ENCODE measurements around the gene SPEF2.
"Not testable (repeated sequence)": the region's sequence is repeated elsewhere in the genome, so short reads cannot be mapped to it uniquely, and the experiment has no call there.

The SPEF2 gene

GRCh38 chr5:35850967-35851680, 233.5 kb downstream of the SPEF2 start:
- in situ Hi-C loops (cut with MboI; ENCODE audit: low sequenced_read_pairs) = no loop called here

GRCh38 chr5:35852084-35852734, 234.5 kb downstream of the SPEF2 start:
- in situ Hi-C loops (cut with MboI; ENCODE audit: low sequenced_read_pairs) = no loop called here

- in situ Hi-C loops (cut with MboI; ENCODE audit: low sequenced_read_pairs) = no loop called here
These were observed 235.1 kb downstream of the SPEF2 start for GRCh38 chr5:35852773-35853172.

GRCh38 chr5:35853631-35854030, 236.0 kb downstream of the SPEF2 start:
- in situ Hi-C loops (cut with MboI; ENCODE audit: low sequenced_read_pairs) = no loop called here

- in situ Hi-C loops (cut with MboI; ENCODE audit: low sequenced_read_pairs) = no loop called here
These were observed 236.6 kb downstream of the SPEF2 start for GRCh38 chr5:35854248-35854647.

- in situ Hi-C loops (cut with MboI; ENCODE audit: low sequenced_read_pairs) = no loop called here
These were observed 237.5 kb downstream of the SPEF2 start for GRCh38 chr5:35855187-35855586.

GRCh38 chr5:35856186-35856764, 238.6 kb downstream of the SPEF2 start:
- in situ Hi-C loops (cut with MboI; ENCODE audit: low sequenced_read_pairs) = not testable (repeated sequence)

- in situ Hi-C loops (cut with MboI; ENCODE audit: low sequenced_read_pairs) = no loop called here
These were observed 239.2 kb downstream of the SPEF2 start, which contains the start of gene IL7R for GRCh38 chr5:35856765-35857351. Gene IL7R, plus strand, starts transcription at chr5:35856891. Its CDS starts 87 bp downstream, at chr5:35856978.

GRCh38 chr5:35857606-35858205, 240.0 kb downstream of the SPEF2 start:
- in situ Hi-C loops (cut with MboI; ENCODE audit: low sequenced_read_pairs) = no loop called here

- in situ Hi-C loops (cut with MboI; ENCODE audit: low sequenced_read_pairs) = no loop called here
These were observed 241.5 kb downstream of the SPEF2 start for GRCh38 chr5:35859101-35859661.

GRCh38 chr5:35860686-35861085, 243.0 kb downstream of the SPEF2 start:
- in situ Hi-C loops (cut with MboI; ENCODE audit: low sequenced_read_pairs) = no loop called here

- in situ Hi-C loops (cut with MboI; ENCODE audit: low sequenced_read_pairs) = no loop called here
These were observed 244.1 kb downstream of the SPEF2 start for GRCh38 chr5:35861718-35862117.

GRCh38 chr5:35862126-35862525, 244.5 kb downstream of the SPEF2 start:
- in situ Hi-C loops (cut with MboI; ENCODE audit: low sequenced_read_pairs) = no loop called here

GRCh38 chr5:35863159-35863558, 245.5 kb downstream of the SPEF2 start:
- in situ Hi-C loops (cut with MboI; ENCODE audit: low sequenced_read_pairs) = no loop called here

Measured in hTERT RPE-1 (cell line).